Neuronal stem cell (in vitro differentiated cells): Measurements from ENCODE around the gene ANKRD39.
"Not testable (repeated sequence)": the region's sequence is repeated elsewhere in the genome, so short reads cannot be mapped to it uniquely, and the experiment has no call there.

ENCODE experiments used
- DNase-seq: peaks from one replicate; pipeline ENCODE4 v3.0.0-alpha.2; 2013; ENCODE audit warnings: low spot score
- H2AFZ ChIP-seq: one replicate; pipeline ENCODE4 v1.6.1; 2013; ENCODE audit warnings: mild to moderate bottlenecking, low read length, inconsistent platforms
- H2AK5ac ChIP-seq: 2 replicates; pipeline ENCODE4 v1.6.1; 2013; ENCODE audit warnings: low read depth, mild to moderate bottlenecking, inconsistent platforms, low read length, moderate library complexity, mixed read lengths
- H2BK120ac ChIP-seq: 2 replicates; pipeline ENCODE4 v1.6.1; 2013; ENCODE audit warnings: low read depth, mild to moderate bottlenecking, inconsistent platforms, low read length, moderate library complexity, mixed read lengths
- H2BK12ac ChIP-seq: one replicate; pipeline ENCODE4 v1.6.1; 2013; ENCODE audit warnings: low read length, inconsistent platforms
- H2BK15ac ChIP-seq: 2 replicates; pipeline ENCODE4 v1.6.1; 2013; ENCODE audit warnings: mild to moderate bottlenecking, low read length, inconsistent platforms, mixed read lengths
- H2BK5ac ChIP-seq: one replicate; pipeline ENCODE4 v1.6.1; 2013; ENCODE audit warnings: inconsistent platforms, mild to moderate bottlenecking, low read length, moderate library complexity
- H3K14ac ChIP-seq: one replicate; pipeline ENCODE4 v1.6.1; 2013; ENCODE audit warnings: low read length, inconsistent platforms
- H3K18ac ChIP-seq: 2 replicates; pipeline ENCODE4 v1.6.1; 2013; ENCODE audit warnings: low read length, inconsistent platforms
- H3K23ac ChIP-seq: 2 replicates; pipeline ENCODE4 v1.6.1; 2013; ENCODE audit warnings: low read depth, mild to moderate bottlenecking, mixed read lengths, low read length, inconsistent platforms; ENCODE audit not compliant: poor library complexity
- H3K27ac ChIP-seq: replicated peaks from 3 replicates; pipeline ENCODE4 v1.5.1; 2013; ENCODE audit warnings: low read length, inconsistent platforms
- H3K27me3 ChIP-seq, 3 experiments: 2 replicates each; pipeline ENCODE4 v1.6.1; 2013; ENCODE audit warnings: low read length in 3 of 3, mild to moderate bottlenecking in 2 of 3, inconsistent platforms in 1 of 3, low read depth in 1 of 3, mixed read lengths in 1 of 3, moderate library complexity in 1 of 3; ENCODE audit not compliant: control insufficient read depth in 3 of 3, insufficient read depth in 3 of 3
- H3K36me3 ChIP-seq, 2 donors: replicated peaks in 1 of 2; 2 replicates each; pipeline ENCODE4 v1.6.1; 2013; ENCODE audit warnings: low read length in 2 of 2; ENCODE audit not compliant: control insufficient read depth in 2 of 2, insufficient read depth in 2 of 2
- H3K4ac ChIP-seq: 2 replicates; pipeline ENCODE4 v1.6.1; 2013; ENCODE audit warnings: inconsistent platforms, mild to moderate bottlenecking, low read length, moderate library complexity
- H3K4me1 ChIP-seq, 2 donors: 1 replicate in 1 of 2; 2 replicates in 1 of 2; pipeline ENCODE4 v1.6.1; 2013; ENCODE audit warnings: low read length in 2 of 2, low read depth in 1 of 2; ENCODE audit not compliant: control insufficient read depth in 2 of 2, insufficient read depth in 1 of 2
- H3K4me2 ChIP-seq: one replicate; pipeline ENCODE4 v1.6.1; 2013; ENCODE audit warnings: mild to moderate bottlenecking, low read length, inconsistent platforms; ENCODE audit not compliant: insufficient read depth, poor library complexity, severe bottlenecking
- H3K4me3 ChIP-seq, 2 donors: 2 replicates each; pipeline ENCODE4 v1.5.1; 2013; ENCODE audit warnings: low read length in 2 of 2, mild to moderate bottlenecking in 2 of 2, inconsistent platforms in 1 of 2, moderate library complexity in 1 of 2
- H3K79me1 ChIP-seq: one replicate; pipeline ENCODE4 v1.6.1; 2013; ENCODE audit warnings: low read depth, mild to moderate bottlenecking, inconsistent platforms, low read length, moderate library complexity
- H3K9ac ChIP-seq: one replicate; pipeline ENCODE4 v1.6.1; 2013; ENCODE audit warnings: mild to moderate bottlenecking, low read depth, low read length, inconsistent platforms; ENCODE audit not compliant: poor library complexity
- H3K9me3 ChIP-seq, 2 donors: replicated peaks in 1 of 2; 2 replicates each; pipeline versions ENCODE3 to v1.6.1; 2013; ENCODE audit warnings: low read length in 2 of 2, mild to moderate bottlenecking in 2 of 2, inconsistent platforms in 1 of 2, low read depth in 1 of 2, mixed read lengths in 1 of 2, moderate library complexity in 1 of 2; ENCODE audit not compliant: control insufficient read depth in 2 of 2, insufficient read depth in 1 of 2
- H4K8ac ChIP-seq: one replicate; pipeline ENCODE4 v1.6.1; 2013; ENCODE audit warnings: low read depth, mild to moderate bottlenecking, inconsistent platforms, low read length, moderate library complexity
- H4K91ac ChIP-seq: one replicate; pipeline ENCODE4 v1.6.1; 2013; ENCODE audit warnings: low read length, low read depth, mild to moderate bottlenecking, inconsistent platforms; ENCODE audit not compliant: poor library complexity
- WGBS, 2 donors: extraction: QIAGEN DNeasy Blood & Tissue Kit; methylation state at CpG; one replicate each; pipeline ENCODE4 v1.1.7; 2013; ENCODE audit warnings: missing lambda C conversion rate in 2 of 2, mixed read lengths in 1 of 2; ENCODE audit not compliant: insufficient read length in 2 of 2, insufficient replicate concordance in 1 of 2; ENCODE audit errors: extremely low coverage in 2 of 2; 5-methylcytosine and 5-hydroxymethylcytosine counted together

Gene ANKRD39

DNA sequence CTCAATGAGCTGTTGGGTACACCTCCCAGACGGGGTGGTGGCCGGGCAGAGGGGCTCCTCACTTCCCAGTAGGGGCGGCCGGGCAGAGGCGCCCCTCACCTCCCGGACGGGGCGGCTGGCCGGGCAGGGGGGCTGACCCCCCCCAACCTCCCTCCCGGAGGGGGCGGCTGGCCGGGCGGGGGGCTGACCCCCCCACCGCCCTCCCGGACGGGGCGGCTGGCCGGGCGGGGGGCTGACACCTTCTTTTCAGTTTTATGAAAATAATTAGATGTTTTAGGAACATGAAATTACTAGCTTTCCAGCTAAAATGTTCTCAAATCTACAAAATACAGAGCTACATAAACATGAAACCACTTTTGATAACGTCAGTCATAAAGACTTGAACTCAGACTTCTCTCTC, 51.9 kb downstream of the ANKRD39 start:
- not testable (repeated sequence) for H3K9me3 ChIP-seq, H3K4me2 ChIP-seq, H3K4ac ChIP-seq, H2BK120ac ChIP-seq, H3K79me1 ChIP-seq, H3K27me3 ChIP-seq, H3K23ac ChIP-seq, H2AK5ac ChIP-seq, H2AFZ ChIP-seq, H2BK5ac ChIP-seq, H4K91ac ChIP-seq, H3K4me3 ChIP-seq, H2BK12ac ChIP-seq, DNase-seq, H3K18ac ChIP-seq, H3K9ac ChIP-seq, H3K4me1 ChIP-seq, H4K8ac ChIP-seq, H2BK15ac ChIP-seq, H3K14ac ChIP-seq, H3K27ac ChIP-seq
- peaks cover 21 to 28% of the 10 kb centered on the region in 2 donors for H3K36me3 ChIP-seq
- no CpG with 5 or more reads among the region's 20 CpGs for WGBS, 2 donors

DNA sequence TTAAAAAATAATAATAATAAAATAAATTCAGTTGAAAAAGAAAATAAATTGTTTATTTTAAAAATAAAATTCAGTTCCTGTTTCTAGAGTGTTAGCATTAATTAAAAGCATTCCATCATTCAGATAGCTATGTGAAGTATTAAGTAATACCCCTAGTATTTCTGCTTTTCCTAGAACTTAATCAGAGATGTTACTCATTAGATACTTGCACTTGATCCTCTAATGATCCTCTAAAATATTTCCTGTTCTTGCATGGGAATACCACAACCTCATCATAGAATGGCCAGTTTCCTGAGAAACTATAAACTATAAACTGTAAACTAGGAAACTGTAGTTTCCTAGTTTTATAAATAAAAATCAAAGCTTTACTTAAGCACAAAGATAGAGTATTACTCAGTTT, 52.8 kb downstream of the ANKRD39 start:
- no peak overlapping the region for H3K14ac ChIP-seq
- no peak overlapping the region for H3K27ac ChIP-seq
- no peak overlapping the region for H2BK120ac ChIP-seq
- no peak overlapping the region for H3K18ac ChIP-seq
- H2BK5ac ChIP-seq = no peak overlapping the region
- no peak overlapping the region for H3K9ac ChIP-seq
- H2AFZ ChIP-seq = no peak overlapping the region
- no peak overlapping the region for H4K91ac ChIP-seq
- no peak for DNase-seq
- H3K4ac ChIP-seq = no peak overlapping the region
- H3K4me3 ChIP-seq = no peak overlapping the region
- no peak overlapping the region for H3K23ac ChIP-seq
- peaks cover 0 to 8% of the 10 kb centered on the region in 2 donors for H3K9me3 ChIP-seq
- H2BK12ac ChIP-seq = no peak overlapping the region
- peaks cover 8% of the 10 kb centered on the region for H3K79me1 ChIP-seq
- no peak overlapping the region for H2BK15ac ChIP-seq
- no peaks in the 10 kb centered on the region for H3K27me3 ChIP-seq
- H2AK5ac ChIP-seq = no peak overlapping the region
- no peak overlapping the region for H4K8ac ChIP-seq
- H3K4me1 ChIP-seq = no peaks in the 10 kb centered on the region
- H3K36me3 ChIP-seq = peaks cover 17 to 23% of the 10 kb centered on the region in 2 donors
- H3K4me2 ChIP-seq = no peak overlapping the region

DNA sequence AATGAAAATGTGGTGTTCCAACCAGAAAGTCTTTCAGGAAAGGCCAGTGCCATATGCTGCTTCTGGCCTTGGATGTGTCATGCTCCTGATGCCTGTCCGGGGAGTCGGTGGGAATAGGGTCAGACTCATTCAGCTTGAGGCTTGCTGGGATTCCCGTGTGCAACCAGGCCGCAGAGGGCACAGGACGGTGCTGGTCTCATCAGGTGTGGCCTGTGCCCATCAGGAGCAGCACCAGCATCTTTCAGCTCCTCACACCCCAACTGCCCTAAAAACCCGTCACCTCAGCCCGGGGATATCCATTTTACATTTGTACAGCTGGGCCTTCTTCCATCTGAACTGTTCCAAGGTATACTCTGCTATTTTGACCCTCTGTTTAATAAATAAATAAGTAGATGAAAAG, 55.1 kb downstream of the ANKRD39 start:
- Histone ChIP-seq H3K4me1 (no peaks in the 10 kb centered on the region), H4K91ac (no peak overlapping the region), H3K9ac (no peak overlapping the region), H3K9me3 (peaks cover 0 to 8% of the 10 kb centered on the region in 2 donors), H3K79me1 (peaks cover 6% of the 10 kb centered on the region), H3K27me3 (no peaks in the 10 kb centered on the region), H3K18ac (no peak overlapping the region), H2AFZ (no peak overlapping the region), H3K27ac (no peak overlapping the region), H2AK5ac (no peak overlapping the region), H3K14ac (no peak overlapping the region), H4K8ac (no peak overlapping the region), H2BK5ac (no peak overlapping the region), H3K23ac (no peak overlapping the region), H2BK12ac (no peak overlapping the region), H3K4me2 (no peak overlapping the region), H3K4ac (no peak overlapping the region), H2BK120ac (no peak overlapping the region), H3K4me3 (no peak overlapping the region), H3K36me3 (peaks cover 9 to 26% of the 10 kb centered on the region in 2 donors), H2BK15ac (no peak overlapping the region)
- no CpG with 5 or more reads among the region's 7 CpGs for WGBS, 2 donors
- DNase-seq = no peak

DNA sequence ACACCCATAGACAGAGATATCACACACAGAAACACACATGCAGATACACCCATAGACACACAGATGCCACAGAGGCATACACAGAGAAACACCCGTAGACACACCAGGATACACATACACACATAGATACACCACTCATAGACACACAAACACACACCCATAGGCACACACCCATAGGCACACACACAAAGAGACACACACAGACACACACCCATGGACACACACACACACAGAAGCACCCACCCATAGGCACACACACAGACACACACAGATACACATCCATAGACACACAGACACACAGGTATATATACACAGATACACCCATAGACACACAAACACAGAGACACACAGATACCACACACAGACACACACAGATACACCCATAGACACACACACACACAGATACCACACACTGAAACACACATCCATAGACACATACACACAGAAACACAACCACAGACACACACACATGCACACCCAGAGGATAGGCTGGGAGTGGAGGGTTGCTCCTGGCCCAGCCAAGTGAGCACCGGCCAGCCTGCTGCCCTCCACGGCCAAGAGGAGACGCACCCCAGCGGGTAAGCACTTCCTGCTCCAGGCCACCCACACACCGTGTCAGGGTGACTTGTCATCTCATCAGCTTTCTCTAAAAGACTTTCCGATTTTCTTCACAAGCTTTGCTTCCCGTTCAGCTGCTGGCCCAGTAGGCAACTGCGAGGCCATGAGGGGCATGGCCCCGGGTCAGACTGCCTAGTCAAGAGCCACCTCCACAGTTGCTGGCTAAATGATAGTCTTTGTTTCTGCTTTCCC, 55.8 kb downstream of the ANKRD39 start:
- Histone ChIP-seq H3K27me3 (no peaks in the 10 kb centered on the region), H4K8ac (no peak overlapping the region), H2AK5ac (no peak overlapping the region), H3K79me1 (peaks cover 7% of the 10 kb centered on the region), H3K23ac (no peak overlapping the region), H3K18ac (no peak overlapping the region), H3K4me1 (no peaks in the 10 kb centered on the region), H3K4me2 (no peak overlapping the region), H3K4me3 (no peak overlapping the region), H3K9me3 (peaks cover 0 to 8% of the 10 kb centered on the region in 2 donors), H2BK5ac (no peak overlapping the region), H2AFZ (no peak overlapping the region), H2BK15ac (no peak overlapping the region), H3K14ac (no peak overlapping the region), H2BK12ac (no peak overlapping the region), H3K4ac (no peak overlapping the region), H2BK120ac (no peak overlapping the region), H3K36me3 (peaks cover 9 to 26% of the 10 kb centered on the region in 2 donors), H3K9ac (no peak overlapping the region), H3K27ac (no peak overlapping the region), H4K91ac (no peak overlapping the region)
- DNase-seq = no peak
- WGBS, 2 donors = no CpG with 5 or more reads among the region's 10 CpGs
